Central memory CD4-positive, alpha-beta T cell (primary cell): ENCODE results near the gene TMEM98.
"Not testable (repeated sequence)": the region's sequence is repeated elsewhere in the genome, so short reads cannot be mapped to it uniquely, and the experiment has no call there.

Source experiments
- DNase-seq: peaks from one replicate; pipeline ENCODE4 v3.0.0; 2022

TMEM98 gene

DNA sequence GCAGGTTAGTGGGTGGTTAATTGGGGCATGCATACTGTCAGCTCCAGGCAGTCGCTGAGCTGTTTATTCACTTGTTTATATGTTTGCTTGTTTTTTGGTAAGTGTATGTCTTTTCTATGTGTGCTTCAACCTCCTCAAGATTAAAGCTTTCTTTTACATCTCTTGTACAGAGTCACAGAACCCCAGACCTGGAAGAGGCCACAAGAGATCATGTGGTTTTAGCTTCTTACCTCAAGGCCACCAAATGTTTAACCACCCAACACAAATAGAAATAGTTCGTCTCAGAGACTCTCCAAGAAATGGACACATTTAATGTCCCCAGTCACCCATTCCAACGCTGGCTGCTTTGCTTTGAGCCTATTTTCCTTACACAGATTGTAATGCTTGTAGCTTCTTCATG is 11.8 kb upstream of the TMEM98 start:
- no peak for DNase-seq

DNA sequence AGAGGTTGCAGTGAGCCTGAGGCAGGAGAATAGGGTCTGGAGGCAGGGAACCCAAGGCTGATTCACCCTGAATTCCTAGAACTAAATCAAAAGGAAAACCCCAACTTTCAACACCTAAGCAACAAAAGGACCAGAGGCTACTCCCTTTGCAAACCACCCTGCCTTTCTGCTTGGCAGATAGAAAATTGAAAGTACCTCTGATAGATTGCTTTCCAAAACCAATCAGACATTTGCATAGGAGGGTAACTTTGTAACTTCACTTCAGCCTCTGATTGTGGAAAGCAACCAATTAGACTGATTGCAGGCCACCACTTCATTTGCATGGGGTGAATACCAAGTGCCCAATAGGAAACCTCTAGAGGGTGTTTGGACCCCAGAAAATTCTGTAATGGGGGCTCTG is 10.9 kb upstream of the TMEM98 start:
- no peak for DNase-seq

DNA sequence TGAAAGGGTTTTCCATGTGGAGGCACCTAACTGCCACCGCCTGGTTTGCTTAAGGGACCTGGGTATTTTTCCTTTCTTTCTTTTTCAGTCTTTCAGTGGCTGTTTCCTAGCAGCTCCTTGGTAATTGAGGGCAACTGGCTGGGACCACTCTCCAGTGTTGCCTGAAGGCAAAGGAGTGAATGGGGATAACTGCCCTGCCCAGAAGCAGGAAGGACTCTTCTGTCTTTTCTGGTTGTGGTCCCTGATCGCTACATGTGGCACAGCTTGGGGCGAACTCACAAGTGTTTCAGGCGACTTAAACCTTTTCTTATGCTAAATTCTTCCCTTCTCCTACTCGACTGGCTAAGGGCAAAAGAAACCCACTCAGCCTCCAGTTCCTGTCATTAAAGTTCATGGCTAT is 10.1 kb upstream of the TMEM98 start:
- DNase-seq = no peak

DNA sequence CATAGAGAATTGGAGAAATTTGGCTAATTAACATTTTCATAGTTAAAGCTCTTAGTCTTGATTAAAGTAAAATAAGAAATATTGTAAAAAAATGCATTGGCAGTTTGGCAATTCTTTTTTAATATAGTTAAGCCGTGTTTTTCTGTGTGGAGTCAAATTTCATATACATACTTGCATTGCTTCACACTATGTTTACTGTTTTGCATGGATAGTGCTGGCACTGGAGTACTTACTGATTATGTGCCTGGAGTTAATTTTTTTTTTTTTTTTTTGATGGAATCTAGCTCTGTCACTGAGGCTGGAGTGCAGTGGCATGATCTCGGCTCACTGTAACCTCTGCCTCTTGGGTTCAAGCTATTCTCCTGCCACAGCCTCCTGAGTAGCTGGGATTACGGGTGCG is 8.1 kb upstream of the TMEM98 start:
- DNase-seq = not testable (repeated sequence)

DNA sequence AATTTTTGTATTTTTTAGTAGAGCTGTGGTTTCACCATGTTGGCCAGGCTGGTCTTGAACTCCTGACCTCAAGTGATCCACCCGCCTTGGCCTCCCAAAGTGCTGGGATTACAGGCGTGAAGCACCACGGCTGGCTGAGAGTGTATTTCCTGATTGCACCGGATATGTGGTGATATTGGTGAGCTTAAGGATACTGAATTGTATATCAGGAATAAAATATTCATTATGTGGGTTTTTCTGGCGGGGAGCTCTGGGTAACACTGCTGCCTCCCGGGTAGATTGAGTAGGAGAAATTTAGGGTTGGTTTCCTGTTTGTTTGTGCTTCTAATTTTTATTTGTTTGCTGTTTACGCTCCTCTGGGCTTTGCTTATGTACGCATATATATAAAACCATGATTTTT is 7.7 kb upstream of the TMEM98 start:
- no peak for DNase-seq

DNA sequence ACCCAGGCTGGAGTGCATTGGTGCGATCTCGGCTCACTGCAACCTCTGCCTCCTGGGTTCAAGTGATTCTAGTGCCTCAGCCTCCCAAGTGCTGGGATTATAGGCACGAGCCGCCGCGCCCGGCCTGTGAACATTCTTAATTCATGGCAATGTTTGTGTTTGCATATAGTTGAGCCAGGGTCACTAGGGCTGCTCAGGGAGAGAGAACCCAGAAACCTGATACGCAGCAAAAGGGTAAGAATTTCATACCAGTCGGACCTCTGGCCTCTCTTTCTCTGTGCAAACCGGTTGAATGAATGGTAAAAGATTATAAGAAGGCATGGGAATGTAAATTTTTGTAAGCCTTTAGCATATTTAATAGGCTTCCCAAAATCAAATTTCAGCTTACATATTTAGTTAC is 6.9 kb upstream of the TMEM98 start:
- no peak for DNase-seq

DNA sequence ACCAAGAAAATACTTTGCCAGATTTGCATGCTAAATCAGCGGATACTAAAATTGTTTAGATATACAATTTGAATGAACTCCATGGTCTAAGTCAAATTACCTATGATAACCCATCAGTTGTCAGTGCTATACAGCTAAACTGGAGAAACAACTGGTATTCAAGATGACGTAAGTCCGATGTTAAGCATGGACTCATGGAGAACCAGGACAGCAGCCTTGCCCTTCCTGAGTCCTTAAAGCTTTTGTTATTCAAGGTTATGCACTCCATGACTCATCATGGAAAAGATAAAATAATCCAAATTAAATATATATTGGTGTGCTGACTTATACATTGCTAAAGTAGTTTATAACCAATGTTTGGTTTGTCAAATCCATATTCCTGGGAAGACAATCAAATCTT is 4.0 kb upstream of the TMEM98 start:
- not testable (repeated sequence) for DNase-seq

DNA sequence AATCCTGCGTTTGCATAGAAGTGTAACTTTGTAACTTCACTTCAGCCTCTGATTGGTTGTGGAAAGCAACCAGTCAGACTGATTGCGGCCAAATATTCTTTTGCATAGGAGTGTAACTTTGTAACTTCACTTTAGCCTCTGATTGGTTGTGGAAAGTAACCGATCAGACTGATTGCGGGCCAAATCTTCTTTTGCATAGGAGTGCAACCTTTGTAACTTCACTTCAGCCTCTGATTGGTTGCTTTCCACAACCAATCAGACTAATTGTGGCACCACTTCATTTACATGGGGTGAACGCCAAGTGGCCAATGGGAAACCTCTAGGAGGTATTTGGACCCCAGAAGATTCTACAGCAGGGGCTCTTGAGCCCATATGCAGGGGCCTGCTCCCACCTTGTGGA is 1.8 kb upstream of the TMEM98 start:
- DNase-seq = no peak

DNA sequence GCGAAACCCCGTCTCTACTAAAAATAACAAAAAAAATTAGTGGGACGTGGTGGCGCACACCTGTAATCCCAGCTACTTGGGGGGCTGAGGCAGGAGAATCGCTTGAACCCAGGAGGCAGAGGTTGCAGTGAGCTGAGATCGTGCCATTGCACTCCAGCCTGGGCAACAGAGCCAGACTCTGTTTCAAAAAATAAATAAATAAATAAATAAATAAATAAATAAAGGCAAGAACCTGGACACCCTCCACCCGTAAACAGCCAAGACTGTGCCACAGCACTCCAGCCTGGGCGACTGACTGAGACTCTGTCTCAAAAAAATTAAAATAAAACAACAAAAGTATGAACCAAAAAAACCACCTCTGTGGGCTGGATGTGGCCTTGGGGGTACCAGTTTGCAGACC is 1.2 kb upstream of the TMEM98 start:
- not testable (repeated sequence) for DNase-seq

DNA sequence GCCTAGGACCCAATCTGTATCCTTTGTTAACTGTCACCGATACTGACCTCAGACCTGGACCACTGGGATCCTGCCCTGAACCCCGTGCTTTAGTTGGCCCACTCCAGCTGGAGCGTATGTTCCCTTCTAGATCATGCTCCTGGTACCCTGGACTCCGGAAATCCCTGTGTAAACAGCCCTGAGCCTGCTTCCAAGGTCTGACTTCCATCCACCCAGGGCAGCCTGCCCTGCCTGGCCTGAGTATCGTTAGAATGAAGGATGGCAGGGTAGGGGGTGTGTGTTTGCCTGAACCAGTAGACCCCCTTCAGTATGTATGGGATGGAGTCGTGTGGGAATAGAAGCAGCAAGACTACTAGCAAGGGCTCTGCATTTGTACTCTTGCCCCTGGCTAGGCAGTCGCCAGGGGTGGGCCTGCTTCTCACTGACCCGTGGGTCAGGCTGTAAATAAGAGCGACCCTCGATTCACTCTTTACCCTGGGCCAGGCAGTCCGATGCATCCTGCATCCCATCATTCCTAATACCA is 691 bp upstream of the TMEM98 start:
- no peak for DNase-seq

DNA sequence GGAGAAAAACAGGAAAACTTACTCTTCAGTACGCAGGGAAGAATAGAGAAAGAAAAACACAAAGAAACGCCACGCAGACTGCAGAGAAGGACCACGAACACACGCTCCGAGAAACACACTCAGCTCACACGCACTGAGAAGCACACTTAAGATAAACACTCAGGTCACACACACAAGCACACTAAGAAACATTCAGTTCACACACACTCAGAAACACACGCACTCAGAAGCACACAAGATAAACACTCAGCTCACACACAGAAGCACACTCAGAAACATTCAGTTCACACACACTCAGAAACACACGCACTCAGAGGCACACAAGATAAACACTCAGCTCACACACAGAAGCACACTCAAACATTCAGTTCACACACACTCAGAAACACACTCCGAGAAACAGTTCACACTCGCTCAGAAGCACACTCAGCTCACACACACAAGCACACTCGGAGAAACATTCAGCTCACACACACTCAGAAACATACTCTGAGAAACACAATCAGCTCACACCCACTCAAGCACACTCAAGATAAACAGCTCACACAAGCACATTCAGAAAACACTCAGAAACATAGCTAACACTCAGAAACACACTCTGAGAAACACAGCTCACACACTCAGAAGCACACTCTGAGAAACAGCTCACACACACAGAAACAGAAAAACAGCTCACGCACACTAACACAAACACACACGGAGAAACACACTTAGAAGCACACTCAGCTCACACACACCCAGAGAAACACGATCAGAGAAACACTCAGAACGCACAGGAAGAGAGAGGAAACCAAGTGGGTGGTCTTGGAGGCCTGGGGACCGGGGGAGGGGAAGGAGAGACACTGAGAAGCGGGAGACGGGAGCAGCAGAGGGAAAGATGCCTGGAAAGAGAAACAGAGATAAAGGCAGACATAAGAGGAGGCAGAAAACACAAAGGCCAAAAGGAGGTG is 908 bp downstream of the TMEM98 start:
- no peak for DNase-seq

DNA sequence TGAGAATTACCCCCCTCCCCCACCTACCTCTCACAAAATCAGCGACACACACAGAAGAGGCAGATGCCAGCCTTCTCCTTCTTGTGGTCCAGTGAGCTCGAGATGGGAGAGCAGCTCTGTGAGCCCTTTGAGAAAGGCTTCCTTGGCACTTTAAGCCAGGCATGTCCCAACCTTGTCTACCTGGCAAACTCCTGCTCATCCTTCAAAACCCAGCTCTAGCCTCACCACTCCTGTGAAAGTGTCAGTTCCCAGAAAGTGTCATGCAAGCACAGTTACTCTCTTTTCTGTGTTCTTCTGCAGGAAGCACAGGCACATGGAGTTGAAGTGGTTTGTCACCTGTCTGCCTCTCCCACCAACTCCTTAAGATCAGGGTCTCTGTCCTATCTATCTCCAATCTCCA is 1.6 kb downstream of the TMEM98 start:
- no peak for DNase-seq

DNA sequence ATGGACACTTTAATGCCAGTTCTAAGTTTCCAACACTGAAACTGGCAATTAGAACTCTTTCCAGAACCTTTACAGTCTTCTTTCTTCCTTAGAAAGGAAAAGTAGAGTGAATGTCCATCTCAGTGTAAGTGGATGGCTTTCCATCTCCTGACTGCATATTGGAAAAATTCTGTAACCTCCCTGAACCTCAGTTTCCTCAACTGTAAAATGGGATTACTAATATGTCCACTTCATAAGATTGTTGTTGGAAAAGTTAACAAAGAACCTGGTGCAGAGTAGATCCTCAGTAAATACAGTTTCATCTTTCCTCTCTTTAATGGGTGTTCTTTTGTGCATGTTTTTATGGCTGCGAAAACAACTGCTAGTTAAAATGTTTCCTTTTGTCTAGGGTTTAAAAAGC is 2.6 kb downstream of the TMEM98 start:
- no peak for DNase-seq

DNA sequence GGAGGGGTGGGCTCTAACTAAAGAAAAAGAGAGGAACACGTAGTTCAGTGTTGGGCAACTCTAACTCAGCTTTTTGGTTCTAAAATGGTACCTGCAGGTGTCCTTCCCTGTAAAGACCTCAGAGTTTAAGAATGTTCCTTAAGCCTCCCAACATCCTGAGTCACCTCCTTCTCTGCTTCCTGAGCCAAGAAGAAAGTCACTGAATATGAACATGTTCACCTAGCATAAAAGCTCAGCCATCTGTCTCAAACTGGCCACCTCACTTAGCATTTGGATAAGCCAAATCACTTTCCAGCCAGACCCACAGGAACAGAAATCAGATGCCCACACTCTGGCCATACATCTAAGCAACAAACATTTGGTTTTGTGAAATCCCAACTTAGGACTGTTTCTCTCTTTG is 3.7 kb downstream of the TMEM98 start:
- no peak for DNase-seq

DNA sequence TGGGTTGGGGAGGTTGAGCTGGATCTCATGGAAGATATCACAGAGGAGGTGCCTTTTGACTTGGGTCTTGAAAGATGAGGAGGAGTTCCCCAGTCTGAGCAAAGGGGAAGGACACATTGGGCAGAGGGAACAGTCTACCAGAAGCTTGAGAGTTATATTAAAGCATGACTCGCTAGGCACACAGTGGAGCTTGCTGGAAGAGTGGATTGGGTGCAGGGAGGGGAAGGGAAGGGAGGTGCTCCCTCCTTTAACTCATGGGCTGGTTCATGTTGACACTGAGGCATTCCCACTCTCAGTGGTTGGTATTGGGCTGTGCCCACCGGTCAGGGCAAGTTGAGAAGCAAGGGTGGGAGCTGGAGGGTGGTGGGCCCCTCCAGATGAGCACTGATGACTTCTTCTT is 5.9 kb downstream of the TMEM98 start:
- no peak for DNase-seq

DNA sequence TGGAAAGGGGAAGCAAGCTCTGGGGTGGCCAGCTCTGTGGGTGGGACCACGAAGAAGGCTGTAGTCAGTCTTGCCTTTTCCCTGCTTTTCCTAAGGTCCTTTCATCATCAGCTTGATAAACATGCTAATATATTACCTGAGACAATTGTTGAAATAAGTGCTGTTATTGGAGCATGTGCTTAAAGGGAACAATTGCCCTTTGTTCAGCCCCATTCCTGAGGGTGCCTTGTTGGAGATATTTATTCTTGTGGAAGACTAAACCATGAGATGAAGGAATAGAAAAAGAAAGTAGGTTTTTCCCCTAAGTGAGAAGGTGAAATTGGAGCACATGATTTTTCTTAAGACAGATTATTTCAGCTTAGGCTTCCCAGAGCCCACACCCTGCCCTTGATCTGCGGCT is 7.8 kb downstream of the TMEM98 start:
- DNase-seq = no peak

DNA sequence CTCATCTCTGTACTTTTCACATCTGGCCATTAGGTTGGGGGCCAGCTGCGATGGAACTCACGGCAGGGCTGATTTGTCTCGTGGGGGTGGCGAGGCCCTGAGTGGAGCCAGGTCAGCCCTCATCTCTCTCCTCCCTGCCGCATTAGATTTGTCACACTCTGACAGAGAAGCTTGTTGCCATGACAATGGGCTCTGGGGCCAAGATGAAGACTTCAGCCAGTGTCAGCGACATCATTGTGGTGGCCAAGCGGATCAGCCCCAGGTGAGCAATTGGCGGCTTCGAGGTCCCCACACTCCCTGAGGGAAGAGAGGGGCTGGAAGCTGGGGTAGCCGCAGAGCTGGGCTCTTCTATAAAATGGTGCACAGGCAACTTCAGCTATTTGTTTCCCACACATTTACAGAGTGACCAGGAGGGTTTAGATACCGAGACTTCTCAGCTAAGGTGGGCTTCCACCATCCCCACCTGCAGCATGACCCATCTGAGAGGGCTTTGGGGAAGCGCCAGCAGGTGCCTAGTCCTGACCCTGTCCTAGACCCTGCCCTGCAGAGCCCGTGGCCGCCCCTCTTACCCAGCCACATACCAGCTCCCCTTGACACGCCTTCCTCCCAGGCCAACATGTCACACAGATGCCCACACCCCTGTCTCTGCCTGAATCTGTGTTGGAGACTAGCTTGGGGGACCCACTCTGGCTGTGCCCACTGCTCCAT is 8.4 kb downstream of the TMEM98 start:
- no peak for DNase-seq

DNA sequence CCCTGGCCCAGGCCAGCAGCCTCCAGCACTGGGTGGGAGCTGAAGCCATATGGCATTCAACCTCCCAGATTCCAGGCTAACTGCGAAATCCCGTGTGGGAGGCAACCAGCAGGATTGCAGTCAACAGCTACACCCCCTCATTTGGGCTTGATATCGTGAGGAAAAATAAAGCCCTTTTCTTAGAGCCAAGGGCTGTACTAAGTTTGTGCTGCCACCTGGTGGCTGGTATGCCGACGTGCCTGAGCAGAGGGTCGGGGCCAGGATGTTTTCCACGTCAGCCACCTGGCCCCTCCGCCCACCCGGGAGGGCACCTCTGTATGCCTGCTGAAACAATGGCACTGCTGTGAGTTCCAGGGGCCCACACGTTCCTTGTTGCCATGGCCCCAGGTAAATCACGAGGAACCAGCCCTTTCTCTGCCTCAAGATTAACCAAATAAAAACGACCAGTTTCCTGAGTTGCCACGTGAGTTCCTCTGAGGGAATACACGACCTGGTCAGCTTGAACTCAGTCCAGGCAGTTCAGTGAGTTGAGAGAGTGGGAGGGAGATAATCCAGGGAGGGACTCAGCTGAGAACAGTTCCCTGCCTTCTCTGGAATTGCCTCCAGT is 9.0 kb downstream of the TMEM98 start:
- peak; percentile 21 for DNase-seq

DNA sequence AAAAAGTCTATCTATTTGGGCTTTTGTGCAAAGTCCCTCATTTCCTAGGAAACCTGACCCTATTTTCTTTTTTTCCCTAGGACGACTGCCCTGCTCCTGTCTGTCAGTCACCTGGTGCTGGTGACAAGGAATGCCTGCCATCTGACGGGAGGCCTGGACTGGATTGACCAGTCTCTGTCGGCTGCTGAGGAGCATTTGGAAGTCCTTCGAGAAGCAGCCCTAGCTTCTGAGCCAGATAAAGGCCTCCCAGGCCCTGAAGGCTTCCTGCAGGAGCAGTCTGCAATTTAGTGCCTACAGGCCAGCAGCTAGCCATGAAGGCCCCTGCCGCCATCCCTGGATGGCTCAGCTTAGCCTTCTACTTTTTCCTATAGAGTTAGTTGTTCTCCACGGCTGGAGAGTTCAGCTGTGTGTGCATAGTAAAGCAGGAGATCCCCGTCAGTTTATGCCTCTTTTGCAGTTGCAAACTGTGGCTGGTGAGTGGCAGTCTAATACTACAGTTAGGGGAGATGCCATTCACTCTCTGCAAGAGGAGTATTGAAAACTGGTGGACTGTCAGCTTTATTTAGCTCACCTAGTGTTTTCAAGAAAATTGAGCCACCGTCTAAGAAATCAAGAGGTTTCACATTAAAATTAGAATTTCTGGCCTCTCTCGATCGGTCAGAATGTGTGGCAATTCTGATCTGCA is 12.9 kb downstream of the TMEM98 start:
- no peak for DNase-seq

DNA sequence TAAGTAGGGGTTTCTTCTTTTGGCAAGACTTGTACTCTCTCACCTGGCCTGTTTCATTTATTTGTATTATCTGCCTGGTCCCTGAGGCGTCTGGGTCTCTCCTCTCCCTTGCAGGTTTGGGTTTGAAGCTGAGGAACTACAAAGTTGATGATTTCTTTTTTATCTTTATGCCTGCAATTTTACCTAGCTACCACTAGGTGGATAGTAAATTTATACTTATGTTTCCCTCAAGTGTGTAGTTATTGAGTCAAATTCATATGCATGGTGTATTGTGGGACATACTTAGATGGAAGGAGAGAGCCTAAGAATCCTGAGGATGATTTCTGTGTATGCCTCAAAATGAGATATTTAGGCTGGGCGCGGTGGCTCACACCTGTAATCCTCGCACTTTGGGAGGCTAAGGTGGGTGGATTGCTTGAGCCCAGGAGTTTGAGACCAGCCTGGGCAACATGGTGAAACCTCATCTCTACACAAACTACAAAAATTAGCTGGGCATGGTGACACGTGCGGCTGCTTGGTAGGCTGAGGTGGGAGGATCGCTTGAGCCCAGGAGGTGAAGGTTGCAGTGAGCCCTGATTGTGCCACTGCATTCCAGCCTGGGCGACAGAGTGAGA is 13.6 kb downstream of the TMEM98 start:
- DNase-seq = no peak

DNA sequence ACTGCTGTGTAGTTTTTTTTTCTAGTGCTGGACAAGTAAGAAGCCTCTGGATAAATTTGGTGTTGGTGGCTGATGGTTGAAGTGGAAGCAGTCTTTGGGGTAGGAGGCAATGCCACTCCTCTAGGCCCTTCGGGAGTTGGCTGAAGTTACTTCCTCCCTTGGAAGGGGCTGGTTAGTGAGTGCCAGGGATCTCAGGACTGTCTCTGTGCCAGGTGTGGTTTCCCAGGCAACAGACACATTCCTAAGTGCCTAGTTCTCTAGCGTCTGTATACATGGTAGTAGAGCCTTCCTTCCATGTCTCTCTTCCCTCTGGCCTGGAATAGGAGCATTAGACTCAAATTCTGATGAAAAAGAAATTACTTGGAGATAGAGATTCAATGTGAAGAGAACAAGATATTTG is 15.3 kb downstream of the TMEM98 start:
- DNase-seq = no peak

DNA sequence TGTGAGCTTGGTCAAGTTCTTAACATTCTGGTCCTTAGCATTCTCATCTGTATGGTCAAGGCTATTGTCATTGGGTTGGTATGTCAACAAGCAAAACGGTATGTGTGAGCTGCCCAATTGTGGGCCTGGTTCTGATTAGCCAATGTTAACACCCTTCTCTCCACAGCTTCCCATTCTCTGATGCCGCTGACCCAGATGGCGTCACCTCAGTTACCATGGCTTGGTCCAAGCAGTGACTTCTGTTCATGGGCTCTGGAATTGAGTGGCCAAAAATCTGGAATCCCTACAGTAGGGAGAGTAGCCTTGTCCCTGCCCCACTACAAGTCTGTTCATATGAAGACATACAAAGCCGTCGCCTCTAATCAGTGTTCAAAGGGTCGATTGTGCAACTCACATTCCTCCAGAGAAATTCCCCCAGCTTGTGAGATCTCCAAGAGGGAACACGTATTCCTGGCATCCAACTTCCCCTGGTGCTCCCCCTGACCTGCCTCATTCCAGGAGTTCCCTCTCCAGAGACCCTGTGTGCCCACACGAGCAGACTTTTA is 15.8 kb downstream of the TMEM98 start:
- no peak for DNase-seq
